Muscle of arm (tissue), 12 donors: ENCODE results near the gene TCEAL3. TPM values are rescaled to one million over a fixed set of nuclear protein-coding genes. Genes with fewer than 3 reads are reported as not detected.
"Not testable (repeated sequence)": the region's sequence is repeated elsewhere in the genome, so short reads cannot be mapped to it uniquely, and the experiment has no call there.

ENCODE experiments used
- DNase-seq: peaks from one replicate; pipeline ENCODE4 v3.0.0-alpha.2; 2013
- polyA plus RNA-seq, 12 donors: library from polyadenylated mRNA; unstranded; fragments of 120-200 nt; gene quantifications; one replicate each; pipeline ENCODE4 v1.2.1, GENCODE V29; 2013; ENCODE audit not compliant: insufficient read length in 12 of 12

Gene TCEAL3
- polyA plus RNA-seq, 12 donors, result 9.3 to 27.6 (median 10.0) TPM; not detected in 1

GRCh38 chrX:103659460-103659859 lies 51.7 kb downstream of the TCEAL3 start:
- not testable (repeated sequence) for DNase-seq

Other genes starting within 250 kb of the TCEAL3 start
- gene BEX3, start 231.4 kb upstream of the TCEAL3 start, polyA plus RNA-seq, result 100 to 1,000 TPM in 11 of 12 donors, not detected in 1; 119 to 295 (median 156) TPM
- gene RAB40A, start 88.5 kb upstream of the TCEAL3 start, polyA plus RNA-seq, result 1 to 10 TPM in 4 of 12 donors, under 1 TPM in 6, not detected in 2; 0.37 to 2.2 (median 0.78) TPM
- gene TCEAL4, start 22.4 kb upstream of the TCEAL3 start, polyA plus RNA-seq, result 100 to 1,000 TPM in 3 of 12 donors, 10 to 100 TPM in 8, not detected in 1; 79.3 to 190 (median 95.3) TPM
- gene TCEAL1, start 21.0 kb downstream of the TCEAL3 start, polyA plus RNA-seq, result 10 to 100 TPM in 11 of 12 donors, not detected in 1; 46.2 to 85.9 (median 66.4) TPM
- 100 to 1,000 TPM in 11 of 12 donors, not detected in 1; 199 to 377 (median 286) TPM for gene MORF4L2, start 78.7 kb downstream of the TCEAL3 start, polyA plus RNA-seq
- gene TMEM31, start 102.9 kb downstream of the TCEAL3 start, polyA plus RNA-seq, result 1 to 10 TPM in 3 of 12 donors, under 1 TPM in 7, not detected in 2; 0.43 to 2.5 (median 0.75) TPM
- 100 to 1,000 TPM in 3 of 12 donors, 10 to 100 TPM in 8, not detected in 1; 61.2 to 127 (median 83.6) TPM for gene PLP1, start 168.9 kb downstream of the TCEAL3 start, polyA plus RNA-seq
- gene RAB9B, start 224.3 kb downstream of the TCEAL3 start, polyA plus RNA-seq, result 10 to 100 TPM in 11 of 12 donors, not detected in 1; 10.7 to 42.9 (median 33.3) TPM